Progenitor cell of endocrine pancreas (in vitro differentiated cells): ENCODE data around the gene DR1. TPM values are rescaled to one million over a fixed set of nuclear protein-coding genes. Genes with fewer than 3 reads are reported as not detected.

ENCODE experiments used
- DNase-seq: peaks from one replicate; pipeline ENCODE4 v3.0.0; 2021; ENCODE audit warnings: low spot score; ENCODE audit not compliant: unreplicated experiment
- H3K27ac Mint-ChIP-seq: 2 replicates; pipeline ENCODE4 v1.8.0; 2021; ENCODE audit warnings: mild to moderate bottlenecking, moderate library complexity, mixed read lengths
- H3K27me3 Mint-ChIP-seq: 2 replicates; pipeline ENCODE4 v1.8.0; 2021; ENCODE audit warnings: mixed read lengths
- H3K36me3 Mint-ChIP-seq: 2 replicates; pipeline ENCODE4 v1.8.0; 2022; ENCODE audit warnings: mixed read lengths; ENCODE audit not compliant: insufficient read depth
- H3K4me1 Mint-ChIP-seq: 2 replicates; pipeline ENCODE4 v1.8.0; 2021; ENCODE audit warnings: low read depth, mixed read lengths
- H3K4me3 Mint-ChIP-seq: 2 replicates; pipeline ENCODE4 v1.8.0; 2021; ENCODE audit warnings: low read depth, mild to moderate bottlenecking, moderate library complexity, mixed read lengths
- H3K9me3 Mint-ChIP-seq: 2 replicates; pipeline ENCODE4 v1.8.0; 2021; ENCODE audit warnings: low read depth, mixed read lengths
- CTCF ChIP-seq: fragments of 200-600 bp; sonication (generic); IDR thresholded peaks from one replicate; pipeline ENCODE4 v1.5.0; 2021; ENCODE audit warnings: antibody characterized with exemption, mild to moderate bottlenecking; ENCODE audit not compliant: unreplicated experiment
- total RNA-seq: library from RNA; stranded (reverse); gene quantifications from 2 replicates; pipeline ENCODE4 v1.2.1, GENCODE V29; 2021

The DR1 gene
- total RNA-seq, 1 donor from 2014 or later, result 35.9 TPM

DNA sequence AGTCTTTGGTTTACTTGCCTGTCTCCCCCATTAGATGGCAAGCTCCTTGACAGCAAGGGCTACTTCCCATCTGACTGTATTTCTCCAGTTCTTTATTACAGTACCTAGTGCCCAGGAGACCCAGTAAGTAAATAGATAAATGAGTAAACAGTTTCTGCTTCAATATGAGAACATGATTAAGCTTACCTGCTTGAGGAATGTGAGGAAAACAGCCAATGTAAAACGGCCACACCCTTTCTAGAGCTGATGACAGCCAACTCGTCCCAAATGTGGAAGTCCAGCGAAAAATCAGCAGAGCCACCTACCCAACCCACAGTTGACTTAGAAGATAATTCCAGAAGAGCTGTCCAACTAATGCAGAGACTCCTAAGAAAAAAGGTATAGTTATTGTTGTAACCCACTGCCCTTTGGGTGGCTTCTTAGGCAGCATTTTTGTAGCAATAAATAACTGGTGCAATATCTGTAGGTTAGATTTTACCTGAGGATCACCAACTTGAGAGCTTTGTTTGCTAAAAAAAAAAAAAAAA, 6.5 kb upstream of the DR1 start:
- no peak for TF ChIP-seq CTCF
- Mint-ChIP-seq H3K4me1 (no peaks in the 10 kb centered on the region), H3K27me3 (no peaks in the 10 kb centered on the region), H3K4me3 (no peak overlapping the region), H3K27ac (peak overlapping the region; percentile 13), H3K36me3 (peaks cover 6% of the 10 kb centered on the region), H3K9me3 (no peaks in the 10 kb centered on the region)
- no peak for DNase-seq

DNA sequence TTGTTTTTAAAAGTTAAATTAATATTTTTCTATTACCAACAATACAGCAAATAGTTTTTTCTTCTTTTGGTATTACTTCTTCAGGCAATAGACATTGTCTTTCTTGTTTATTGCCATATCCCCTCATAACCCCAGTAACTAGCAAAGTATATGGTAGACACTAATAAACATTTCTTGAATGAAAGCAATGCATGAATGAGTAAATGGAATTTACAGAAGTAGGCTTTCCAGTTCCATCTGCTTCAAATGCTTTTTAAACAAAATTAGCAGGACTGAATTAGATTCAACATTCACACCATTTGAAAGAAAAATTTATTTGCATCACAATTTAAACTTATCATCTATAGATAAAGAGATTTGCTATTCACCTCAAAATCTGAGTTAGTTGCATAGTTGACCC, 5.6 kb upstream of the DR1 start:
- Mint-ChIP-seq H3K4me1 (peaks cover 3% of the 10 kb centered on the region), H3K36me3 (peaks cover 6% of the 10 kb centered on the region), H3K27ac (no peak overlapping the region), H3K4me3 (no peak overlapping the region), H3K9me3 (no peaks in the 10 kb centered on the region), H3K27me3 (no peaks in the 10 kb centered on the region)
- TF ChIP-seq CTCF, result no peak
- DNase-seq, result no peak

DNA sequence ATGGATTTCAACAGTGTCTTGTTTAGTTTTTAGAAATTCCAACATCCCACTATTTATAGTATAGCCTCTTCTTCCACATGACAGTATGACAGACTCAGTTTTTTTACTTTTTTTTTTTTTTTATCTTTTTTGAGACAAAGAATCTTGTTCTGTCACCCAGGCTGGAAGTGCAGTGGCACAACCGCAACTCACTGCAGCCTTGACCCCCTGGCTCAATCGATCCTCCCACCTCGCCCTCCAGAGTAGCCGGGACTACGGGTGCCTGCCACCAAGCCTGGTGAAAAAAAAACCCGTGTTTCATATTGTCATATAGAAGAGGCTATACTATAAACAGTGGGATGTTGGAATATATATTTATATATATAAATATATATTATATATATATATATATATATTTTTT, 1.2 kb upstream of the DR1 start:
- peaks cover under 1% of the 10 kb centered on the region for H3K36me3 Mint-ChIP-seq
- DNase-seq, result no peak
- no peak overlapping the region for H3K4me3 Mint-ChIP-seq

GRCh38 chr1:93344886-93345632, 648 bp upstream of the DR1 start:
- Mint-ChIP-seq H3K9me3 (no peaks in the 10 kb centered on the region), H3K27ac (peak overlapping the region; percentile 98), H3K36me3 (peaks cover 1% of the 10 kb centered on the region)

More for the DNA sequence above, 1.2 kb upstream of the DR1 start:
- Mint-ChIP-seq H3K9me3 (no peaks in the 10 kb centered on the region), H3K27me3 (no peaks in the 10 kb centered on the region), H3K4me1 (peaks cover 24% of the 10 kb centered on the region), H3K27ac (no peak overlapping the region)
- TF ChIP-seq CTCF, result no peak

More at GRCh38 chr1:93344886-93345632, 648 bp upstream of the DR1 start:
- H3K4me3 Mint-ChIP-seq, result peak overlapping the region; percentile 96
- DNase-seq, result no peak
- peaks cover 25% of the 10 kb centered on the region for H3K4me1 Mint-ChIP-seq
- no peak for TF ChIP-seq CTCF
- no peaks in the 10 kb centered on the region for H3K27me3 Mint-ChIP-seq
